NCI-H128 (cell line): ENCODE data around the gene UIMC1.
"Not testable (repeated sequence)": the region's sequence is repeated elsewhere in the genome, so short reads cannot be mapped to it uniquely, and the experiment has no call there.

ENCODE experiments used
- DNase-seq: peaks from one replicate; lab custom pipeline; 2025; ENCODE audit not compliant: unreplicated experiment; lab: John Stamatoyannopoulos, UW

The UIMC1 gene

DNA sequence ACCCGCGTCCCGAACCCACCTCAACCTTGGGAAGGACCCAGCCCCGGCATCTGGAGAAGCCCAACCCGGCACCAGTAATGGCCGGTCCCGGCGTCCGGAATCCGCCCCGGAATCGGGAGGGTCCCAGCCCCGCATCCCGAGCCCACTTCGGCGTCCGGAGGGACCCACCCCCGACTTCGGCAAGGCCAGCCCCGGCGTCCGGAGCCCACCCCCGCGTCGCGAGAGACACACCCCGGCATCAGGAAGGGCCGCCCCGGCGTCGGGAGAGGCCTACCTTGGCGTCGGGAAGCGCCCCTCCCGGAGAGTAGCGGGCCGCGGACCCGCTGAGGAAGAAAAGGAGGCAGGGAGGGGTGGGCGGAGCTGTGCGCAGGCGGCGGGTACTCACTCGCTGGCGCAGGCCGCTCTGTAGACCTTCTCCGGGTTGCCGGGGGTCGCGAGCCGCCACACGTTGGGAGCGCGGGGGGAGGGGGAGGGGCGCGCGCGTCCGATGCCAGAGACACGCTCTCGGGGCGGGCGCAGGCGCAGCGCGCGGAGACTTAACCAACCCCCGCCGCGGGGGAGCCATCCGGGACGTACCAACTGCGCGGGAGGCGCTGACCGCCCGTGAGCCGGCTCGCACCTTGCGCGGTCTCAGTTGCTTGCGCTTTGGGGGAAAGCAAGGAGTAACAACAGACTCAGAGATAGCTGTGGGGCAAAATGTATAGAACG lies at the start of gene UIMC1:
Gene UIMC1, minus strand, starts transcription at position 515 of the 708 bp plus-strand sequence. CDS start 24,164 bp downstream, outside the sequence.
- peak; percentile 68 for DNase-seq

DNA sequence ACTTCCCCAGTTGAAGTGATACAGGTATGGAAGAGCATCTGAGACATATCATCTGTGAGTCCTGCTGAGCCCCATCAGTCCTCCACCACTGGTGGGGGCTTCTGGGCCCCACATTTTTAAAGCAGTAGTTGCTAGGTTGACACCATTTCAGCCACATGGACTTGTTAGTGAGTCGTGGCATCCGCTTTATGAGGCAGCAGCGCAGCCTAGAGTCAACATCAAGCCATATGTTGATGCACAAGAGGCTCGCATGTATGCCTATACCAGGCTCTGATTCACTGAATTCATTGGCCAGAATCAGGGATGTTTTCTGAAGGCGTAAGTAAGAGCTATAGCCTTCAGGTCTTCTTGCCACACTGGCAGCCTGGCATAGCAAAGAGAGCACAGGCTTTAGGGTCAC lies 42.7 kb upstream of the UIMC1 start:
- no peak for DNase-seq

DNA sequence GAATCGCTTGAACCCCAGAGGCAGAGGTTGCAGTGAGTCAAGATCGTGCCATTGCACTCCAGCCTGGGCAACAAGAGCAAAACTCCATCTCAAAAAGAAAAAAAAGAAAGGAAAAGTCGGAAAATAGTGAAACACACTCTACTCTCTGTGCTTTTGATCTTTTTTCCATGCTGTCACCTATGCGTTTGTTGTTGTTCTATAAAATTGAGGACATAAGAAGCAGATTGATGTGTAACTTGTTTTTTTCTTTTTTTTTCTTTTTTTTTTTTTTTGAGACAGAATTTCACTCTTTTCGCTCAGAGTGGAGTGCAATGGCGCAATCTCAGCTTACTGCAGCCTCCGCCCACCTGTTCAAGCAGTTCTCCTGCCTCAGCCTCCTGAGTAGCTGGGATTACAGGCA lies 42.0 kb upstream of the UIMC1 start:
- DNase-seq, result not testable (repeated sequence)

- no peak for DNase-seq
These were observed 39.1 kb upstream of the UIMC1 start for GRCh38 chr5:177045631-177046030.

DNA sequence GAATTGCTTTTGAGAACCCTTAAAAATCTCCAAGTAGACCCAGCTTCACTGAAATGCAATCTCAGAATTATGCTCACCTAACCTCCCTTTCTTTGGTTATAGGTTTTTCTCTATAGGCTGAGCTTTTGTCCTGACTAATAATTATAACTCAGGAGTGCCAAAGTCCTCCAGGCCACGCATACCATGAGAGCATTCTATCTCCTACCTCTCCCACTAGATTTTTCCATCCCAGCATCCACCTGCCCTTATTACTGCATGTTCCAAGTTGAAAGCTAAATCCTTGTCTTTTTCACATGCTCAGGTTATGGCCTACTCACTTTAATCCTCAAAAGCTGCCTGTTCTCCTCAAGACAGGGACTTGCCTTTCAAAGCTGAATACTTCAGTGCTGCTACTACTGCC lies 38.1 kb upstream of the UIMC1 start:
- DNase-seq, result no peak

- no peak for DNase-seq
These were observed 37.4 kb upstream of the UIMC1 start for GRCh38 chr5:177043958-177044357.

GRCh38 chr5:177043114-177043513 lies 36.5 kb upstream of the UIMC1 start:
- no peak for DNase-seq

DNA sequence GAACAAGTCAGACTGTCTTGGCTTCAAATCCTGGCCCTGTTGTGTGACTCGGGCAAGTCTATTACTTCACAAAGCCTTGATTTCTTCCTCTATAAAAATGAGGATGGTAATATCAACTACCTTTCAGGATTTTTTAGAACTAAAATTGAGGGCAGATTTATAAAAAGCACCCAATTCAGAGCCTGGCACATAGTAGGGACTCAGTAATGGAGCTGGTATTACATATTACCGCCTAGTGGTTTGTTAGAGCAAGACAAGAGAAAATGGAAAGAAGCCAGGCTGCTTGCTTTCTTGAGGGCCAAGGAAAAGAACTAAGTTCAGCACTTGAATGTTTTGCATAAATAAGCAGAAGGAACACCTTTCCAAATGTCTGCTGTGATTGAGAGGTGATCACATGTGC lies 35.4 kb upstream of the UIMC1 start:
- DNase-seq, result no peak

DNA sequence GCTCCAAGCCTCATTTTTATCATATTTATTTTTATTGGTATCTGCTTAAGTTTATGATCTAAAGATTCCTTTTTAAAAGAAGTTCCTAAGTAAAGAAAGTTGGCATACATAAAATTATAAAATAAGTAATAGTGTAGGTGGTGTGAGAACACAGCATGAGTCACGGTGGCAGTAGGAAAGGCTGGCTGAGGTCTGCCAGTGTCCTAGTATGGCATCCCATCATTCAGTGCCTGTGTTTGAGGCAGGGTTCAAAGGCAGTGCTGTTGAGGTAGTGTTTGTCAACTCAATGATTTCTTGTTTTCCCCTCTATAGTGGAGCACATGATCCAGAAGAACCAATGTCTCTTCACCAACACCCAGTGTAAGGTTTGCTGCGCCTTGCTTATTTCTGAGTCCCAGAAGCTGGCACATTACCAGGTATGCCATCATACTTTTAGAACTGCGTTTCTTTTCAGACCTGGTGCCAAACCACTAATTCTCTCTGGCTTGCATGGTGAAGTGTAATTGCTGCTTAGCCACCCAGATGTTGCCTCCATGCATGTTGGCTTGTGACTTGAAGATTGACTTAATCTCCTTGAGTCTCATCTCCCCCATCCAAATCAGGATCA lies 34.3 kb upstream of the UIMC1 start:
- no peak for DNase-seq

DNA sequence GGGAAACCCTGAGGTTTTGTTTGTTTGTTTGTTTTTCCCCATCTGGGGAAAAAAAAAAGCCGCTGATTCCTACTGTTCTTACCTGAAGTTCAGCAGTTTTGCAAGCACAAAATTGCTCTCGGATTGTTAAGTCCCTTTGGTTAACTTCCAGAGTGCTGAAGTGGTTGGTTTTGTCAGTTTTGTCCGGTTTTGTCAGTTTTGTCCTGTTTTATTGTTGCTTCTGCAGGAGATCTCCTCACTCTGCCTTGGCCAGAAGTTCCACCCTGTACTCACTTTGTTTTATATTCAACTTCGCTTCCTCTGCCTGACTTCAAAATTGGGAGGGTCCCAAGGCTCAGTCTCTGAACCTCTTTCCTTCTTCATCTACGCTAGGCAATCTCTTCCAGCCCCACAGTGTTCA lies 30.3 kb upstream of the UIMC1 start:
- no peak for DNase-seq

- DNase-seq, result no peak
These were observed 29.9 kb upstream of the UIMC1 start for GRCh38 chr5:177036443-177036842.

- DNase-seq, result no peak
These were observed 29.4 kb upstream of the UIMC1 start for GRCh38 chr5:177035976-177036375.

- no peak for DNase-seq
These were observed 22.9 kb upstream of the UIMC1 start for GRCh38 chr5:177029498-177029897.

GRCh38 chr5:177027665-177028064 lies 21.1 kb upstream of the UIMC1 start:
- no peak for DNase-seq

GRCh38 chr5:177025101-177025601 lies 18.6 kb upstream of the UIMC1 start:
- DNase-seq, result no peak

DNA sequence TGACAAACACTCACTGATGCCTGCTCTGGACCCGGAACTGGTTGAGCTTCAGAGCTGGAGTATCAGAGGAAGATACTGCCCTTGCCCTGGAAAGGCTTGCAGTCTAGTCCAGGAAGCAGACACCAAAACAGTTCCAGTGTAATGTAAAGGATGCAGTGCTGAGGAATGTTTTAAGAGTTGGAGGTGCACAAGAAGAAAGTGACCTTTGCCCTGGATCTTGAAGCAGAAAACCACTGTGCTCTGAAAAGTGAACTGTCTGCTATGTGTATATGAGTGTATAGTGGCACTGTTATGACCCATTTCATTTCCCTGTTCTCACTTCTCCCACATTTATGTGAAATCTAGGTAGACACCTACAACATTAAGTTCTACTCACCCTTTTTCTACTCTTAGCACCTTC lies 18.0 kb upstream of the UIMC1 start:
- no peak for DNase-seq

DNA sequence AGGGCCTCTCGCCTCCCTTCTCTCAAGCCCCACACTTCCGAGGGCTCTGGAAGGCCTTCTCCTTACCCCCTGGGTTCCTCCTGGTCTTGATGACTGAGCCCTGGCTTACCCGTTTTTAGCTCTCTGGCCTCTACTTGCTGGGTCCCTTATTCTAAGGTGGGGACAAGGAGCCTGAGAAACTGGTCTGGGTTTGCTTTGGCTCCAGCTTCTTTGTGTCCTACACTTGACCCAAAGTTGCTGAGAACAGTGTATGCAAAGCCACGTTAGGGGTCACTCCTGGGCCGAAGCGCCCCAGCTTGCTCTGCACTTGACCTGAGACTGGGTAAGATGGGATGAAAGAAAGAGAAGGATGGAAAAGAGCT lies 16.7 kb upstream of the UIMC1 start:
- no peak for DNase-seq

DNA sequence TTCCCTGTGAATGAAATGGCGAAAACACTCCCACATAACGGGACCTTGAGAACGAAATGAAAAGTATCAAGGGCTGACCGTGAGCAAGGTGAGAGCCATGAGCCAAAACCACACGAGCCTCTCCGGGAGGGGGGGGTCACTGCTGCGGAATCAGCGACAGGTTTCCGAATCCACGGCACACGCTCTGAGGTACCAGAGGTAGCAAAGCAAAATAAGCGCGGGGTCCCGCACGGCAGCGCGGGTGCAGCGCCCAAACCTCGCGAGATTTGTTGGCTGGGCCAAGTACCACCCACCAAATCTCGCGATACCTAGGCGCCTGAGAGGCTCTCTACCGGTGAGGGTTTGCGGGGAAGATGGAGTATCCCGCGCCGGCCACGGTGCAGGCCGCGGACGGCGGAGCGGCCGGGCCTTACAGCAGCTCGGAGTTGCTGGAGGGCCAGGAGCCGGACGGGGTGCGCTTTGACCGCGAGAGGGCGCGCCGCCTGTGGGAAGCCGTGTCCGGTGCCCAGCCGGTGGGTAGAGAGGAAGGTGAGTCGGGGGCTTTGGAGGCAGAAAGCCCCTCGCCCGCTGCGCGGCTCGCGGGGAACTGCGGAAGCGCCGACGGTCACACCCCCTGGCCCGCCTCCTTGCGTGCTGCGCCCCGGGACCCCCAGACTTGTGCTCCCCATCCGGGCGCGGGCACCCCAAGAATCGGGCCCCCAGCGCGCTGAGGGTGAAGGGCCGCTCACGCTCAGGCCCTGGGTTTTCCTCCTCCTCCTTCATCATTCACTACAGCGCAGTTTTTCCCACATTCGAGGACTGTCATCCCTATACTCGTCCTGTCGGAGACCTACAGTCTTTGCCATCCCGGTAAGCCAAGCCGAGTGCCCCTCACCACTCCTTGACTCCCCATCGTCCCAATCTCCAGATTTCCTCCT lies 16.1 kb upstream of the UIMC1 start, which contains the start of gene ZNF346:
Gene ZNF346, plus strand, starts transcription at position 311 of the 917 bp plus-strand sequence. Its CDS starts 43 bp downstream, at position 354.
- peak; percentile 77 for DNase-seq

GRCh38 chr5:177020033-177020432 lies 13.5 kb upstream of the UIMC1 start:
- DNase-seq, result no peak

- no peak for DNase-seq
These were observed 11.8 kb upstream of the UIMC1 start for GRCh38 chr5:177018341-177018740.

- no peak for DNase-seq
These were observed 8.6 kb upstream of the UIMC1 start for GRCh38 chr5:177015156-177015555.

DNA sequence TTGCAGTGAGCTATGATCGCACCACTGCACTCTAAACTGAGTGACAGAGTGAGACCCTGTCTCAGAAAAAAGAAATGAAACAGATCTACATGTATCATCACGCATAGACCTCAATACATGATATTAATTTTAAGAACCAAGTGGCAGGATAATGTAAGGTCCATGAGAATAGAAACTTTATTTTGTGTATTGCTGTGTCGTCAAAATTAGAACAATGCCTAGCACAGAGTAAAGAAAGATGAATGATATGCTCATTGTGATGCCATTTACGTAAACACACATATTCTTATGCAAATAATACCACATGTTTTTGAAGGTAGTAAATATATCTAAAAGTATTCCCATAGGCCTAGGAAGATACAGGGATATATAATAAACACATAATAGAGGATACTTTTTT lies 3.6 kb upstream of the UIMC1 start:
- DNase-seq, result no peak
